SU-DHL-6 (cell line): ENCODE results near the gene ZCCHC17.

Source experiments
- CTCF ChIP-seq: fragments of 200-600 bp; sonication (generic); IDR thresholded peaks from one replicate; pipeline ENCODE4 v1.5.1; 2017; ENCODE audit warnings: antibody characterized with exemption, mild to moderate bottlenecking, low read length, moderate library complexity; ENCODE audit not compliant: insufficient read depth, poor library complexity, severe bottlenecking
- EZH2phosphoT487 ChIP-seq: fragments of 200-600 bp; sonication (generic), shearing (Covaris generic); conservative IDR thresholded peaks from 2 replicates; pipeline ENCODE4 v1.6.1; 2018; ENCODE audit warnings: mild to moderate bottlenecking, antibody characterized with exemption, low read length, moderate library complexity, mixed read lengths

- TF ChIP-seq CTCF (no peak), EZH2phosphoT487 (no peak)
Observed at GRCh38 chr1:31354283-31354682, 57.5 kb downstream of the ZCCHC17 start.
